ENCODE data around the gene ST3GAL4. TPM values are rescaled to one million over a fixed set of nuclear protein-coding genes. Genes with fewer than 3 reads are reported as not detected.

The ST3GAL4 gene
- polyA plus RNA-seq, 1 of the 3 experiments (the other 2 are of a cell fraction), result 32.0 TPM

Small RNAs within 50 kb of the gene (small RNA-seq; reads per million reads assigned to genes)
- 0 reads per million in 7 experiments for gene AP001318.3

Other genes starting within 250 kb of the ST3GAL4 start
- gene RPUSD4, start 144.0 kb upstream of the ST3GAL4 start, polyA plus RNA-seq (2012; rRNA removed), result 18.0 and 24.0 TPM in 2 replicates
- gene FAM118B, start 143.9 kb upstream of the ST3GAL4 start, polyA plus RNA-seq (2012; rRNA removed), result 19.5 and 27.8 TPM in 2 replicates
- 129 and 158 TPM in 2 replicates for gene SRPRA, start 86.8 kb upstream of the ST3GAL4 start, polyA plus RNA-seq (2012; rRNA removed)
- 35.2 and 41.3 TPM in 2 replicates for gene FOXRED1, start 86.5 kb upstream of the ST3GAL4 start, polyA plus RNA-seq (2012; rRNA removed)
- 5.5 and 6.2 TPM in 2 replicates for gene TIRAP, start 72.6 kb upstream of the ST3GAL4 start, polyA plus RNA-seq (2012; rRNA removed)
- 35.5 and 48.1 TPM in 2 replicates for gene DCPS, start 51.6 kb upstream of the ST3GAL4 start, polyA plus RNA-seq (2012; rRNA removed)